ENCODE data around the gene RGS3.

The RGS3 gene

GRCh38 chr9:113516840-113517577 is 53.5 kb downstream of the RGS3 start:
- TF ChIP-seq CTCF (conservative IDR thresholded peaks at IDR 0.05) (no peak), ZFX (IDR thresholded peaks at IDR 0.05) (no peak)

GRCh38 chr9:113519426-113520108 is 56.0 kb downstream of the RGS3 start:
- H3K27ac ChIP-seq, result no peak overlapping the region
- TF ChIP-seq ZFX (IDR thresholded peaks at IDR 0.05), result no peak
- TF ChIP-seq CTCF (conservative IDR thresholded peaks at IDR 0.05), result no peak

More at GRCh38 chr9:113516840-113517577, 53.5 kb downstream of the RGS3 start:
- no peak overlapping the region for H3K27ac ChIP-seq

GRCh38 chr9:113520109-113520642 is 56.6 kb downstream of the RGS3 start:
- TF ChIP-seq ZFX (IDR thresholded peaks at IDR 0.05) (no peak), CTCF (conservative IDR thresholded peaks at IDR 0.05) (no peak)

GRCh38 chr9:113521693-113522255 is 58.2 kb downstream of the RGS3 start:
- TF ChIP-seq CTCF (conservative IDR thresholded peaks at IDR 0.05) (no peak), ZFX (IDR thresholded peaks at IDR 0.05) (no peak)
- no peak overlapping the region for H3K27ac ChIP-seq

More at GRCh38 chr9:113520109-113520642, 56.6 kb downstream of the RGS3 start:
- H3K27ac ChIP-seq, result no peak overlapping the region

GRCh38 chr9:113522419-113522818 is 58.9 kb downstream of the RGS3 start:
- no peak overlapping the region for H3K27ac ChIP-seq
- no peak for TF ChIP-seq CTCF (conservative IDR thresholded peaks at IDR 0.05)
- no peak for TF ChIP-seq ZFX (IDR thresholded peaks at IDR 0.05)

- TF ChIP-seq ZFX (IDR thresholded peaks at IDR 0.05) (no peak), CTCF (conservative IDR thresholded peaks at IDR 0.05) (no peak)
- no peak overlapping the region for H3K27ac ChIP-seq
Measured at GRCh38 chr9:113522858-113523257, 59.3 kb downstream of the RGS3 start.
